GM12801 (cell line): ENCODE measurements around the gene MSLN.

Experiments
- CTCF ChIP-seq: IDR thresholded peaks from one replicate; pipeline ENCODE4 v1.5.1; 2011; ENCODE audit warnings: control low read depth; ENCODE audit not compliant: insufficient read length; ENCODE audit errors: extremely low read depth

The MSLN gene

GRCh38 chr16:729768-730665, 30.5 kb upstream of the MSLN start:
- TF ChIP-seq CTCF: no peak

DNA sequence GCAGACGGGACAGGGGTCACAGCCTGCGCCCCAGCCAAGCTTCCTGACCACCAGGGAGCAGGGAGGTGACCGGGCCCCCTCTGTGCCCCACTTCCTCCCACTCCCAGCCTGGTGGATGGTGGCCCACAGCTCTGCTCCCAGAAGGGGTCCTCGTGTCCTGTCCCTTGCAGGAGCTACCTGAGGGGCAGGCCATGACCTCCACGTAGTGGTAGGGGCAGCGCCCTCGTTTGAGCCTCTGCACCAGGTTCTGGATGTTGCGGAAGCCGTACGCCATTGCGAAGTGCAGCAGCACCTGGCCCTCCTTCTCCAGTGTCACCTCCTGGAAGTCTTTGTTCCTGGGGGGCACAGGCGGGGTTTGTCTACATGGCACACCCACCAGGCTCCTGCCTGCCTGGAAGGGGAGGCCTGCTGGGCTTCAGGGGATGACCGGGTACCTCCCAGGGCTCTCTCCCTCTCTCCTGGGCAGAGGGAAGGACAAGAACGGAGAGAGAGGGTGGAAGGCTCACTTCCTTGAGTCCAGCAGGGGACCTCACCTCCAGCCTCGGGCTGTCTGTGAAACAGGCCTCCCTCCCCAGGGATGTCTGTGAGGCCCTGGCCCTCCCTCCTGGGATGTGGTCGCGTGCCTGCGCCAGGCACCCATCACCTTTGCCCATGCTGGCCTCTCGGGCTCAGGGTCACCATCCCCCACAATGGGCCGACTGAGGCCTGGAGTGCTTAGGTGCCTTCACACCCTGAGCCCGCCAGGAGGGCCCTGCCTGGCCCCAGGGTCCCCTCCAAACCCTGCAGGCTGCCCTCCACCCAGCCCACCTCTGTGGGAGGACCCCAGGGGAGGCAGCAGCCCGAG, 29.6 kb upstream of the MSLN start:
- TF ChIP-seq CTCF: no peak

GRCh38 chr16:732332-732731, 28.2 kb upstream of the MSLN start:
- no peak for TF ChIP-seq CTCF

DNA sequence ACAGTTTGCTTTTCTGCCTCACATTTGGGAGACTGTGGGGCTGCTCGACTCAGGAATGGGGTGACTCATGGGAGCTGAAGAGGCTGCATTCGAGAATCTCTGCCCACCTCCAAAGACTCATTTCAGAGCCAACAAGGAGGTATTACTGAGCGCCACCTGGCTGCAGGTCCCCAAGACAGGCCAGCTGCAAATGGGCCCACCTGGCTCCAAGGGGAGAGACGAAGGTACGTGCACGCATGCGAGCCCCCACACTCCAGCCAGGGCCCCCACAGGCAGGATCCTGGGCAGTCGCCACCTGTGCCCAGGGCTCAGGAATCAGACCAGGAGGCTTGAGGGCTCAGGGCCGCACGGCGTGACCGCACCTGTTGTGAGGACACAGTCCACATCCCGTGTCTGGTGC, 27.6 kb upstream of the MSLN start:
- no peak for TF ChIP-seq CTCF

- TF ChIP-seq CTCF: no peak
These were observed 26.9 kb upstream of the MSLN start for GRCh38 chr16:733382-734207.

DNA sequence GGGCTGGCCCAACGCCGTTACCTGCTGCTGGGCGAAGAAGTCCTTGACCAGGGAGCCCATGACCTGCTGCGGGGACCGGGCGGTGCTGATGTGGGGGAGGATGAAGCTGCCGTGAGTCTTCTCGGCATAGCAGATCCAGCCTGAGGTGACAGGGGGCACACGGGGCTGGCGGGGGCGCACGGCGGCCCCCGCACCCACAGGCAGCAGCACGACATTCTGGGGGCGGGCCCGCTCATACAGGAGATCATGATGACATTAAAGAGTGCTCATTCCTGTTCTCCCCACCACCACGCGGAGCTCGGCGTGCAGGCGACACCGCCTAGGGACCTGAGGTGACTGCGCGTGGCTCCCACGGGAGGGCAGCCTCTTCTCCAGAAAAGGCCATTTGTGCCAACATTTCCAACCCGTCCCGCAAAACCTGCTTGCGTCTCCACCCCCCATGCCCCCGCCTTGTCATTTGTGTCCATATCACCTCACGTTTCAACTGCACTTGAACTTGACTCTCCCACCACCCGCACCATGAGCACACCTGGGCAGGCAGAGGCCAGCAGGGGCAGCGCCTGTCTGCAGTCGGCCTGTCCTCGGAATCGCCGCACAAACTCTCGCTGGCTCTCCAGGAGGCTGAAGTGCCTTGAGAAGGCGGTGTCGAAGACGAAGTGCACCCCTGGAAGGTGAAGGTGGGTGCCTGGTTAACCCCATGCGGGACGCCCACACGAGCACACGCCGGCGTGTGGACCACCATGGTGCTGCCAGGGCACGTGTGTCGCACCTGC, 26.1 kb upstream of the MSLN start:
- TF ChIP-seq CTCF: no peak
